ENCODE data around the gene GLTP. TPM values are rescaled to one million over a fixed set of nuclear protein-coding genes. Genes with fewer than 3 reads are reported as not detected.

The GLTP gene
- total RNA-seq, 3 donors from 2014 or later (not counting 1 experiment from before 2014, with no cell fraction given): 48.6 to 52.8 (median 49.2) TPM

DNA sequence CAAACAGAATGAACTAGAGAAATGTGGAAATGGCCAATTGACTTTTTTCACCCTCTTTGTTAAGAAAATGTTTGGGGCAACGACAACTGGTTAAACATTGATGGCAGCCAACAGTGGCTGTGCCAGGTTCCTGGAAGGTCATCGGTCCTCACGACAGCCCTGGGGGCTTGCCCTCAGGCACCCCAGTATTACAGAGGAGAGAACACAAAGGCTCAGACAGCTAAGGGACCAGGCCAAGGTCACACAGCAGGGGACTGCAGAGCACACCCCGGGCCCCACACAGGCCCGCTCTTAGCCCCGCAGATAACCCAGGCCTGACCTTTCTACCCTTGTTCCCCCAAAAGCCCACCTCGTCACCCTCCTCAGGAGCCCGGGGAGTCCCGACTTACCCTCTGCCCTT is 48.4 kb downstream of the GLTP start:
- Mint-ChIP-seq H3K9me3 (no peaks in the 10 kb centered on the region), H3K4me3 (no peak overlapping the region), H3K27ac (no peak overlapping the region), H3K4me1 (peaks cover 5 to 9% of the 10 kb centered on the region in 2 donors), H3K36me3 (no peaks in the 10 kb centered on the region), H3K27me3 (ENCODE audit: low read depth in 2 of 2) (peaks cover 24 to 25% of the 10 kb centered on the region in 2 donors)
- TF ChIP-seq, protein P1, sequence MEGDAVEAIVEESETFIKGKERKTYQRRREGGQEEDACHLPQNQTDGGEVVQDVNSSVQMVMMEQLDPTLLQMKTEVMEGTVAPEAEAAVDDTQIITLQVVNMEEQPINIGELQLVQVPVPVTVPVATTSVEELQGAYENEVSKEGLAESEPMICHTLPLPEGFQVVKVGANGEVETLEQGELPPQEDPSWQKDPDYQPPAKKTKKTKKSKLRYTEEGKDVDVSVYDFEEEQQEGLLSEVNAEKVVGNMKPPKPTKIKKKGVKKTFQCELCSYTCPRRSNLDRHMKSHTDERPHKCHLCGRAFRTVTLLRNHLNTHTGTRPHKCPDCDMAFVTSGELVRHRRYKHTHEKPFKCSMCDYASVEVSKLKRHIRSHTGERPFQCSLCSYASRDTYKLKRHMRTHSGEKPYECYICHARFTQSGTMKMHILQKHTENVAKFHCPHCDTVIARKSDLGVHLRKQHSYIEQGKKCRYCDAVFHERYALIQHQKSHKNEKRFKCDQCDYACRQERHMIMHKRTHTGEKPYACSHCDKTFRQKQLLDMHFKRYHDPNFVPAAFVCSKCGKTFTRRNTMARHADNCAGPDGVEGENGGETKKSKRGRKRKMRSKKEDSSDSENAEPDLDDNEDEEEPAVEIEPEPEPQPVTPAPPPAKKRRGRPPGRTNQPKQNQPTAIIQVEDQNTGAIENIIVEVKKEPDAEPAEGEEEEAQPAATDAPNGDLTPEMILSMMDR (IDR thresholded peaks at IDR 0.05): no peak
- intact Hi-C loops (cut with micrococcal nuclease): no loop called here
- ATAC-seq (no peak), DNase-seq (no peak)
- no peaks in the 10 kb centered on the region for H3K9me3 ChIP-seq (ENCODE audit: control insufficient read depth, insufficient read depth, low read length)
- H3K4me3 ChIP-seq (ENCODE audit: low read length): no peak overlapping the region
- no peak overlapping the region for H3K27ac ChIP-seq (ENCODE audit: low read length)
- no peaks in the 10 kb centered on the region for H3K4me1 ChIP-seq (ENCODE audit: control insufficient read depth, insufficient read depth, low read length)
- peaks cover 11% of the 10 kb centered on the region for H3K27me3 ChIP-seq (ENCODE audit: control insufficient read depth, insufficient read depth, low read length)
- WGBS (ENCODE audit: insufficient coverage): 92% methylated on average over 9 of the region's 9 CpGs
- no peaks in the 10 kb centered on the region for H3K36me3 ChIP-seq (ENCODE audit: control insufficient read depth, insufficient read depth, low read length)

DNA sequence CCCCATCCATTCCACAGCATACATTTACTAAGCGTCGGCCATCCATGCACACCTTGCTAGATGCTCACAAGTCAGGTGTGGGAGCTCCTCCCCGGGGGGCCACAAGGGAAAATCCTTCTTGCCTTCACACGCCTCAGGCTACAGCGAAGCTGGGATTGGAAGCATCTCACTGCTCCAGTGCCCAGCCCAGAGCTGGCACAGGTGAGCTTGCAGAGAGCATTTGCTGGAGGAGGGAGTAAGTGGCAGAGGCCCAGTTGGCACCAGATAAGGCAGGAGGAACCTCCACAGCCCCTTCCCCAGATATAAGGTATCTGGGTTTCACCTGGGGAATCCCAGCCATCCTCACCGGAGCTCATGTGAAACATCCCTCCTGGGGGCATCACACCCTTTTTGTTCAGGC is 49.0 kb downstream of the GLTP start:
- intact Hi-C loops (cut with micrococcal nuclease): no loop called here
- TF ChIP-seq, protein P1 (IDR thresholded peaks at IDR 0.05): no peak
- DNase-seq (no peak), ATAC-seq (no peak)
- 89% methylated on average over 6 of the region's 6 CpGs for WGBS (ENCODE audit: insufficient coverage)
- Histone ChIP-seq H3K9me3 (ENCODE audit: control insufficient read depth, insufficient read depth, low read length) (no peaks in the 10 kb centered on the region), H3K4me3 (ENCODE audit: low read length) (no peak overlapping the region), H3K27me3 (ENCODE audit: control insufficient read depth, insufficient read depth, low read length) (peaks cover 11% of the 10 kb centered on the region), H3K27ac (ENCODE audit: low read length) (no peak overlapping the region), H3K4me1 (ENCODE audit: control insufficient read depth, insufficient read depth, low read length) (no peaks in the 10 kb centered on the region), H3K36me3 (ENCODE audit: control insufficient read depth, insufficient read depth, low read length) (no peaks in the 10 kb centered on the region)
- no peak overlapping the region for H3K4me3 Mint-ChIP-seq
- H3K4me1 Mint-ChIP-seq: peaks cover 5 to 9% of the 10 kb centered on the region in 2 donors
- no peaks in the 10 kb centered on the region for H3K9me3 Mint-ChIP-seq
- peaks cover 24 to 25% of the 10 kb centered on the region in 2 donors for H3K27me3 Mint-ChIP-seq (ENCODE audit: low read depth in 2 of 2)
- no peaks in the 10 kb centered on the region for H3K36me3 Mint-ChIP-seq
- no peak overlapping the region for H3K27ac Mint-ChIP-seq

DNA sequence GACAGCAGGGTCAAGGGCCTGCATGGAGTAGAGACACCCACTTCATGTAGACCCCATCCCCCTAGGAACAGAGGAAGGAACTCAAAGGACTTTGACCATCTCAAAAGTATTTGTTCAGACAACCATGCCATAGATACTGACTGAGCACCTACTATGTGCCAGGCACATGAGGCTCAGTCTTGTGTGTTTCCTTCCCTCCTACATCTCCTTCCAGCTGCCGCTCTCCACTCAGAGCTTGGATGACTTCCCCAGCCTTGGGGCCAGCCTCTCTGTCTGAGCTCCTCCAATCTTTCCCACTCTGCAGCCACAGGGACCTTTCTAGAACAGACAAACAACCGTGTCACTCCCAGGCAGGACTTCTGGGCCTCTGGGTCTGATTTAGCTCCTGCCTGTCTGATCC is 49.6 kb downstream of the GLTP start:
- no peak for DNase-seq
- no peaks in the 10 kb centered on the region for H3K9me3 Mint-ChIP-seq
- Histone ChIP-seq H3K27me3 (ENCODE audit: control insufficient read depth, insufficient read depth, low read length) (peaks cover 11% of the 10 kb centered on the region), H3K27ac (ENCODE audit: low read length) (no peak overlapping the region), H3K9me3 (ENCODE audit: control insufficient read depth, insufficient read depth, low read length) (no peaks in the 10 kb centered on the region), H3K36me3 (ENCODE audit: control insufficient read depth, insufficient read depth, low read length) (no peaks in the 10 kb centered on the region), H3K4me3 (ENCODE audit: low read length) (no peak overlapping the region), H3K4me1 (ENCODE audit: control insufficient read depth, insufficient read depth, low read length) (no peaks in the 10 kb centered on the region)
- no peak for ATAC-seq
- 75% methylated on average over 2 of the region's 2 CpGs for WGBS (ENCODE audit: insufficient coverage)
- intact Hi-C loops (cut with micrococcal nuclease): no loop called here
- peaks cover 5 to 9% of the 10 kb centered on the region in 2 donors for H3K4me1 Mint-ChIP-seq
- no peak overlapping the region for H3K4me3 Mint-ChIP-seq
- H3K27me3 Mint-ChIP-seq (ENCODE audit: low read depth in 2 of 2): peaks cover 24 to 25% of the 10 kb centered on the region in 2 donors
- no peaks in the 10 kb centered on the region for H3K36me3 Mint-ChIP-seq
- H3K27ac Mint-ChIP-seq: no peak overlapping the region
- TF ChIP-seq, protein P1 (IDR thresholded peaks at IDR 0.05): no peak

DNA sequence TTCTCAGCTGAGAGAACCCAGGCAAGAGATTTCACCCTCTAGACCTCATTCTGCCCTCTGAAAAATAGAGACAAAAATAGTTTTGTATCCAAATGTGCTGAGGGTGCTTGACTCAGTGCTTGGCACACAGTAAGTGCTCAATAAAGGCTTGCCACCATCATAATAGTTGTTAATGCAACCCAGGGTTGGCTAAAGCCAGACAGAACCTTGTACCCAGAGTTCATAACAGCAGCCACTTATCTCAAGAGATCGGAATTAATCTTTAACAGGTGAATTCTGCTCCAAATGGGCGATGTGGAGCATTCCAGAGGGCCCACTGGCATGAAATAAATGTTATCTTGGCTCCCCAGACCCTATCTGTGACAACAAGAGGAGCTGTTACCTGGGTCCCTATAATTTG is 50.1 kb downstream of the GLTP start:
- Histone ChIP-seq H3K36me3 (ENCODE audit: control insufficient read depth, insufficient read depth, low read length) (no peaks in the 10 kb centered on the region), H3K4me3 (ENCODE audit: low read length) (no peak overlapping the region), H3K27me3 (ENCODE audit: control insufficient read depth, insufficient read depth, low read length) (peaks cover 11% of the 10 kb centered on the region), H3K27ac (ENCODE audit: low read length) (no peak overlapping the region), H3K9me3 (ENCODE audit: control insufficient read depth, insufficient read depth, low read length) (no peaks in the 10 kb centered on the region), H3K4me1 (ENCODE audit: control insufficient read depth, insufficient read depth, low read length) (no peaks in the 10 kb centered on the region)
- no peak for DNase-seq
- Mint-ChIP-seq H3K4me3 (no peak overlapping the region), H3K27me3 (ENCODE audit: low read depth in 2 of 2) (peaks cover 22 to 24% of the 10 kb centered on the region in 2 donors), H3K27ac (no peak overlapping the region), H3K9me3 (no peaks in the 10 kb centered on the region), H3K36me3 (no peaks in the 10 kb centered on the region), H3K4me1 (peaks cover 5 to 9% of the 10 kb centered on the region in 2 donors)
- WGBS (ENCODE audit: insufficient coverage): 92% methylated on average over 2 of the region's 2 CpGs
- ATAC-seq: no peak
- intact Hi-C loops (cut with micrococcal nuclease): no loop called here
- TF ChIP-seq, protein P1 (IDR thresholded peaks at IDR 0.05): no peak

Measured in natural killer cell (primary cell).